ENCODE results near the gene POMC.
A peak's percentile ranks its signal among the peaks of the same experiment; 100 is the strongest.
"Not testable (repeated sequence)": the region's sequence is repeated elsewhere in the genome, so short reads cannot be mapped to it uniquely, and the experiment has no call there.

POMC gene

DNA sequence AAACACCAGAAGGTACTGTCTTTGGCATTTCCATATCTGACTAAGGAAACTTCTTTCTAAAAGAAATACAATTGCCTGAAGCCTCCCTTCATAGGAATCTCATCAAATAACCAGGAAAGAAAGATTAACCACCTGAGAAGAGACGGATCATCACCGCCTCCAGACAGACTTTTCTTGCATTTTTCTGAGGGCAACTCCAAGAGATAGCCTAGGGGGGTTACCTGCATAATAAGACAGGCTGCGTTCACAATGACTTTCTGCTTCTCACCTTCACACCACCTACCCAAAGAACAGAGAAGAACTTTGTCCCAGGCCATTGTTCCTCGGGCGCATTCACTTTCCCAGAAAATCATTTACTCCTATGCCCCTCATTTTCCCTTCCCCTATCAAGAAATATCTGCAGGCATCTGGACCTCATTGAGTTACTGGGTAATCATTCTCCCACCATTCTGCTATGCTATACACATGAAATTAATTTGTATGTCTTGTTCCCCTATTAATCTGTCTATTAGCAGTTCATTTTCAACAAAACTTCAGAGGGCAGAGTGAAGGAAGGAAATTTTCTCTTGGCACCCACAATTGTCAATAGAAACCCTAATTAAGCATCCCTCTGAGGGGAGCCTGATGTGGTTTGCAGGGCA is 8.3 kb upstream of the POMC start:
- no peak for DNase-seq (ENCODE audit: low read depth)

DNA sequence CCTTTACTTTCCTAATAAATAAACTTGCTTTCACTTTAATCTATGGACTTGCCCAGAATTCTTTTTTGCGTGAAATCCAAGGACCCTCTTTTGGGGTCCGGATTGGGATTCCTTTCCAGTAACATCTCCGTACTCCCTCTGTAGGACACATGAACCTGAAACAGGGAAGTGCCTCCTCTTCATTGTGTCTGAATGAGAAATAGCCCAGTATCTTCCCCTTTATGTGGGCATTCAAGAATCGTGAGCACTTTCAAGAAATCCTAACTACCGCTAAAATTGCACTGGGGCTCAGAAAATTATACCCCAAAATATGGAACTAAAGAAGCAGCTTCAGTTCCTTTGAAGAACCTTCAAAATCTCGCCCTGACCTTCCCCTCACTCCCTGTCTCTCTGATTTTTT is 7.8 kb upstream of the POMC start:
- no peak for DNase-seq (ENCODE audit: low read depth)

DNA sequence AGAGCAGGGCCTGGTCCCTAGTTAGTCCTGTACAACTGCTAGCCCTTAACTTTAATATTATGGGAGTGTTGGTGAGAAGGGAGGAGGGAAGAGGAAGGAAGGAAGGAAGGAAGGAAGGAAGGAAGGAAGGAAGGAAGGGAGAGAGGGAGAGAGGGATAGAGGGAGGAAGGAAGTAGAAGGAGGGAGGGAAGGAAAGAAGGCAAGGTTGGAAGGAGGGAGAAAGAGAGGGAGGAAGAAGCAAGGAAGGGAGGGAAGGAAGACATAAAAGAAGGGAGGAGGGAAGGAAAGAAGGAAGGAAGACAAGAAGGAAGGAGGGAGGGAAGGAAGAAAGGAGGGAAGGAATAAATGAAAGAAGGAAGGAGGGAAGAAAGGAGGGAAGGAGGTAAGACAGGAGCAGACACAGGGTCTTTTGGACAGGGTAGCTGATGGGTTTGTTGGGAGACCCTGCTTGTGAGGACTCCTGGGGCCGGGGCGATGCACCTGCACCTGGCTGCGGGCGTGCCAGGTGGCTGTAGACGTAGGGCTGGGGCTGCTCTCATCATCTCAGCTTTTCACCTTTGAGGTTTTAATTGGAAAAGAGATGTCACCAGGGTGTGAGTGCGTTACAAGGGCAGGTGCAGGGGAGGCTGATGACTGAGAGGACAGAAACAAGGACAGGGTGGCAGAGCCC is 5.9 kb upstream of the POMC start:
- DNase-seq (ENCODE audit: low read depth): no peak

DNA sequence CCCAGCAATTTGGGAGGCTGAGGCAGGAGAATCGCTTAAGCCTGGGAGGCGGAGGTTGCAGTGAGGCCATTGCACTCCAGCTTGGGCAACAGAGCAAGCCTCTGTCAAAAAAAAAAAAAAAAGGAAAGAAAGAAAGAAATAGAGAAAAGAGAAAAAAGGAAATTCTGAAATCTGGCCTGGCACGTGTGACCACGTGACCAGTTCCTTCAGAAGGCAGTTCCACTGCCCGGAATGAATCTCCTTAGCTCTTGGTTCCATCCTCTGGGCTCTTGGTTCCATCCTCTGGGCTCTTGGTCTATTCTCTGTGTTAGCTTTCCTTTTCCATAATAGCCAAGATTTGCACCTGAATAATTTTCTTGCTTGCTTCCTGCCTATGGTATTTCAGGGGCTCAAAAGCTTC is 5.3 kb upstream of the POMC start:
- DNase-seq (ENCODE audit: low read depth): no peak

DNA sequence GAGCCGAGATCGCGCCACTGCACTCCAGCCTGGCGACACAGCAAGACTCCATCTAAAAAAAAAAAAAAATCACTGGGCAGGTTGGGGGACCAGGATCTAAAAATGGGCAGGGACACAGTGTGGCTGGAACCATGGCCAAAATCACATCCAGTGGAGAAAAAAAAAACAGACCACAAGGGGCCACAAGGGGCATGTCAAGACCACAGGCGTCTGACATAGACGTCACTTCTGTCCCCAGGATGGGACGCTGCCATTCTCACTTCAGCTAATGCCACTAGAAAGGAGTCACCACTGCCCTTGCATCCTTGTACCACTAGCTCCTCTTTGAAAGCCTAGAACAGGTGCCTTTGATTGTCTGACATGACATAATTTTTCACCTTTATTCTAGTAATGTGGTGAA is 2.5 kb upstream of the POMC start:
- no peak for DNase-seq (ENCODE audit: low read depth)

DNA sequence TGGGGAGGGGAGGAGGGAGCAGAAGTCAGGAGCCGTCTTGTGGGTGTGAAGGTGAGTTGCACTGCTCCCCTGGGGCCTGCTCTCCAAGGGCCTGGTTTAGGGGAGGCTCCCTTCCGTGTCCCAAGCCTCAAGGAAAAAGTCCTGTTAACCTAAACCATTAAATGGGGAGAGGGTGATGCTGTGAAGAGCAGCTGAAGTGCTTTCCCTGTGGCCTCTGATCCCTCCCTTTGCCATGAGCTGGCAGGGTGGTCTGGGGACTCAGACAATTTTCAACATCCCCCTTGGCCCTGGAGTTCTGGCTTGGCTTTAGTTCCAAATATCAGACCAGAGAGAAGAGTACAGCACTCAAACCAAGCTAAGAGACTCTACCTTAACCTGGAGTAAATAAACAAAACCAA is 692 bp upstream of the POMC start:
- no peak for DNase-seq (ENCODE audit: low read depth)

DNA sequence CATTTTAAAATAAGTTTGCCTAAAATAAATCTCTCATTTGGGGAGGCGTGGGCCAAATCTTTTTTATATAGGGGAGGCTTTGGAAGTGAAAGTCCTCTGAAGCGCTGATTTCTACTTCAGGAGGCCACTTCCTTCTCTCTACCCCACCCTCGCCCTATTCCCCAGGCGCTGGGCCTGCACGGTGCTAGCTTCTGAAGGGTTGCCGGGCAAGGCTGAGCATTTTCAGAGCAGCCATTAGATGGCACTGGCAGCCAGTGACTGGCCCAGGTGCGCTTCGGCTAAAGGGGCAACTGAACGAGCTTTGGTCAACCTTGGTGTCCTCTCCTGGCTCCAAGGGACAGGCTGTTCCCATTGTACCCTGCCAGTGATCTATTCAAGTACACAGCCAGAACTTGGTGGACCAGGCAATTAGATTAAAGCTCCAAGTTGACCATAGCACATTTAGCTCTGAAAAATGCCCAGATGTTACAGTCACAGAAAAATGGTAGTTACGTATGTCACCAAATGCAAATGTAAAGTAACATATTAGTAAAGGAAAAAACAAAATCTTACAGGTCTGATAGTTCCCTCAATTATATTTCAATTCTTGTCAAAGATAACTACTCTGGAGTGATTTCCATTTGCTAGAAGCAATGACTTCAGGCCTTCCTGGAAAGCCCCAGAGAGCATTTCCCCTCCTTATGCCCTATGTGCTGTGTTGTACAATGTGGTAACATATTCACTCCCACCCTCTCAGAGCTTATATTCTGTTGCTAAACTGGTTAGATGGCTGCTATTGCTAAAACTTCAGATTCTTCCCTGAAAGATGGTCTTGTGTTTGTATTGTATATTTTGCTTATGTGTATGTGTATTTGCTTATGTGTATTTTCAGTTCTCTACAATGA is 2.1 kb downstream of the POMC start:
- peak; percentile 17 for DNase-seq (ENCODE audit: low read depth)

DNA sequence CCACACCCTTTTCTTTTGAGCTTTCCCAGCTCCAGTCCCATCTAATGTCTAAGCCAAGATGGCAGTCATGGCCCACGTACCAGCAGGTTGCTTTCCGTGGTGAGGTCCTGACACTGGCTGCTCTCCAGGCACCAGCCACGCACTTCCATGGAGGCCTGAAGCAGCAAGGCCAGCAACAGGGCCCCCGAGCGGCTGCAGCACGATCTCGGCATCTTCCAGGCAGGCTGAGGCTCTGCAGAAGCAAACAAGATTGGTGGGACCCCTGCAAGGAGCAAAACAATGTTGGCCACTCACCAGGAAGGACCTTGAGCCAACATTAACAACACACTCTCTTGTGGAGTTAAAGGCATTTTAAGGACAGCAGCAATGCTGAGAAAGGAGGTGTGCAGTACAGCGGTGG is 3.8 kb downstream of the POMC start:
- DNase-seq (ENCODE audit: low read depth): no peak

DNA sequence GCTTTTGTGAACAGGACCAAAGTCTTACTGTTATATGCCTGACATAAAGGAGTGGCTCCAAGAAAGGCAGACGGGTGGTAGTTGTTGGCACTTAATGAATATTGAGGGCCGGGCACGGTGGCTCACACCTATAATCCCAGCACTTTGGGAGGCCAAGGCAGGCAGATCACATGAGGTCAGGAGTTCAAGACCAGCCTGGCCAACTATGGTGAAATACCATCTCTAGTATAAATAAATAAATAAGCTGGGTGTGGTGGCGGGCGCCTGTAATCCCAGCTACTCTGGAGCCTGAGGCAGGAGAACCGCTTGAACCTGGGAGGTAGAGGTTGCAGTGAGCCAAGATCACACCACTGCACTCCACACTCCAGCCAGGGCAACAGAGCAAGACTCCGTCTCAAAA is 6.3 kb downstream of the POMC start:
- not testable (repeated sequence) for DNase-seq (ENCODE audit: low read depth)

DNA sequence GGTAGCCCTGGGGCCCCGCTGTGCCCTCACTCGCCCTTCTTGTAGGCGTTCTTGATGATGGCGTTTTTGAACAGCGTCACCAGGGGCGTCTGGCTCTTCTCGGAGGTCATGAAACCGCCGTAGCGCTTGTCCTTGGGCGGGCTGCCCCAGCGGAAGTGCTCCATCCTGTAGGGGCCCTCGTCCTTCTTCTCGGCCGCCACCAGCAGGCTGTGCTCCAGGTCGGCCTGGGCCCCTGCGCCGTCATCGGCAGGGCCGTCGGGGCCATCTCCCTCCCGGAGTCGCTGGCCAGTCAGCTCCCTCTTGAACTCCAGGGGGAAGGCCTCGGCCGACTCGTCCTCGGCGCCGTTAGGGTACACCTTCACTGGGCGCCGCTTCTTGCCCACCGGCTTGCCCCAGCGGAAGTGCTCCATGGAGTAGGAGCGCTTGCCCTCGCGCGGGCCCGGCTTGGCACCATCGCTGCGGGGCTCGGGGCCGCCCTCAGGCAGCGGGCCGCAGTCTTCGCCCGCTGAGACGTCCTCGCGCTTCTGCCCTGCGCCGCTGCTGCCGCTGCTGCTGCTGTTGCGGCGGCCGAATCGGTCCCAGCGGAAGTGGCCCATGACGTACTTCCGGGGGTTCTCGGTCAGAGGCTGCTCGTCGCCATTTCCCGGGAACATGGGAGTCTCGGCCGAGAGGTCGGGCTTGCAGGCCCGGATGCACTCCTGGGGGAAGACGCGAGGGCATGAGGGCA is 7.2 kb downstream of the POMC start:
- DNase-seq (ENCODE audit: low read depth): peak; percentile 68

DNA sequence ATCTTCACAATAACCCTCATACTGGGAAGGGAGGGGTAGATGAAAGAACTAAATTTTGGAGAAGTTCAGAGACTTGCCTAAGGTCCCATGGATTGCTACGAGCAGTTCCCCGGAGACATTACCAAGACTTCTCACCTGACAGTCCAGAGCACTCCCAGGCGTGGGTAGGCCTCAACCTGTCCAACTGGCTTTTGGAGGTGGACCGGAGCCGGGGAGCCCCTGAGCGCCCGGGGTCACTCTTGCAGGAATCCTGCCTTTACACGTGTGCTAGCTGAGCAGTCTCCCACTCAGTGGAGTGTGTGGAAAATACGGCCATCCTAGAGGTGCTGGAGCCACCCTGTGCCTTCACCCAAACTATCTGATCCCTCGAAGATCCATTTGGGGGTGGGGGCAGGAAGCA is 8.0 kb downstream of the POMC start:
- DNase-seq (ENCODE audit: low read depth): no peak

DNA sequence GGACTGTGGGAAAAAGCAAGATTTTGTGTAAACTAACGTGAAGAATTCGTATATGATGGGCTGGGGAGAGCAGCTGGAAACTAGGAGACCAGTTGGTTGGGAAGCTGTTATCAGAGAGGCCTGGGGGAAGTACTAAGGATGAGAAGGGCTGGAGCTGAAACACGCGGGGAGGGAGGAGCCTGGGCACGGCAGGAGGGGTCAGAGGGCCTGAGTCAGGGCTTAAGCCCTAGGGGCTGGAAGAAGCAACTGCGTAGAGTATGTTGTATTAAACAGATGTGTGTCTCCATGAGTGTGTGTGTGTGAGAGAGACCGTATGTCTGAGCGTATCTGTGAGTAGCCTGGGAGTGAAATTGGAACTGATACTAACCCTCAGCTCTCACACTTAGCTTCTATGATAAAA is 8.4 kb downstream of the POMC start:
- DNase-seq (ENCODE audit: low read depth): no peak

DNA sequence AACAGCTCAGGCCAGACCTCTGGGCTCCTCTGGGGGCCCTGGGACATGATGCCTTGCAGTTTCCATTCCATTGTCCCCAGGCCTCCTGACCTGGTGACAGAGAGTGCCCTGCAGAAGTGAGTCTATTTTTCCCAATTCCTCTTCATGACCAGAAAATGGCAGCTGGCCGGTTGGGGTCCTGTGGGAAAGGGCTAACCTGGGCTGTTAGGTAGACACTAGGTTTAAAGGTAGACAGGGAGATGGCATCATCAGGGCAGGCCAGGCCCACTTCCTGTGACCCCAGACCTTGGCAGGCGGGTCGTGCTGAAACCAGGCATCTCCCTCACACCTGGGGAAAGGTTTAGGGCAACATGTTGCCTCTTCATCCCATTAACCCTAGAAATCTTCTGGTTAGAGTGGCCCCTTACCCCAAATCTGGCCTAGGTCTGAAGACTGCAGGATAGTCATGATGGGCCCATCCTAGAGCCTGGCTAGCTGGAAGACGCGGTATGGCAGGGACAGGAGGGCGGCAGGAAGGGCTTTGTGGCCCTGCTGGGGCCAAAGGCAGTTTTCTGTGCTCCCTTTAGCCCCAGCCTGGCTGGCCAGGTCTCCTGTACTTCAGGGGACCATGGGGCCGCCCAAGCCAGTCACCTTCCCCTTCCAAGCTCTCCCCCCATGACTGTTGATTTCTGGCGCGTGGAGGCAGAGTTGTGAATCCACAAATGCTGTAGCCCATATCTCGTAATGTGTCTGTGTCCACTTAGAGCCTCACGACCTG is 10.1 kb downstream of the POMC start:
- DNase-seq (ENCODE audit: low read depth): no peak

DNA sequence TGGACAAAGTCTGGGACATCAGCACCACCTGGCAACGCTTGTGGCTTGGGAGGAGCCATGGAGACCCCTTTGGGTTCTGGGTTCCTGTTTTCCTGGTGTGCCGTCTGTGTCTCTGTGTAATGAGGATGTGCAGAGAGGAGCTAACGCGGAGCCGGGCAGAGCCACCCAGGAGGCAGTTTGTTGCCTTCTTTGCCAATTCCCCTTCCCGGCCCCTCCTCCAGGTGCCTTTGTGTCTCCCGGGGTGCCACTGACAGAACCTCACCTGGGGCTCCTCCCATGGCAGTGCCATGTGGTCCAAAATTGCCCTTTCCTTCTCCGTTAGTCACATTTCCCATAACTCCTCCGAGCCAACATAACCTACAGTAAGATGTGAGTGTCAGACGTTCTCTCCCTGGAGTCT is 13.0 kb downstream of the POMC start:
- no peak for DNase-seq (ENCODE audit: low read depth)

DNA sequence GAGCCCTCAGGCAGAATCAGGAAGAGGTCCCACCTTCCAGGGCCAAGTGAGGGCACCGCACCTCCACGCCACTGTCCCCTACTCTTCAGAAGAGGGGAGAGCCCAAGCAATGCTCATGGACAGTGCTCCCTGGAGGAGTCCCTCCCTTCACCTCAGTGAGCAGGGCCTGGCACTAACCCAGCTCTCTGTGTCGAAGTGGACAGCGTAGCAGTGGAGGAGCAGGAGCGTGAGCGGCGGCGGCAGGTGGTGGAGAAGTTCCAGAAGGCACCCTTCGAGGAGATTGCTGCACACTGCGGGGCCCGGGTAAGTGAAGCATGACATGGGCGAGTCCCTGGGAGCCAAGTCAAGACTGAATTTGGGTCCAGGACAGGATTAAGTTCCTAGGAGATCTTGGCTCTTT is 16.7 kb downstream of the POMC start:
- no peak for DNase-seq (ENCODE audit: low read depth)

DNA sequence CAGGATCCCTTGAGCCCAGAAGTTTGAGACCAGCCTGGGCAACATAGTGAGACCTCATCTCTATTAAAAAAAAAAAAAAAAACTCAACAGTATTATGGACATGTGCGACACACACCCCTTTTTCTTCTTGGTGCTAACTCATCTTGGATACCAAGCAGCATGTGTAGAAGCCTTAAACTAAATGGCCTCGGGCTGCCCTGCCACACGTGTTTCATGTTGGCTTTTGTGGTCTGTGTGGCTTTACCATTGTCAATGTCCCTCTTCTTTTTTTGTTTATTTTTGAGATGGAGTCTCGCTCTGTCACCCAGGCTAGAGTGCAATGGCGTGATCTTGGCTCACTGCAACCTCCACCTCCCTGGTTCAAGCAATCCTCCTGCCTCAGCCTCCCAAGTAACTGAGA is 17.4 kb downstream of the POMC start:
- DNase-seq (ENCODE audit: low read depth): not testable (repeated sequence)

DNA sequence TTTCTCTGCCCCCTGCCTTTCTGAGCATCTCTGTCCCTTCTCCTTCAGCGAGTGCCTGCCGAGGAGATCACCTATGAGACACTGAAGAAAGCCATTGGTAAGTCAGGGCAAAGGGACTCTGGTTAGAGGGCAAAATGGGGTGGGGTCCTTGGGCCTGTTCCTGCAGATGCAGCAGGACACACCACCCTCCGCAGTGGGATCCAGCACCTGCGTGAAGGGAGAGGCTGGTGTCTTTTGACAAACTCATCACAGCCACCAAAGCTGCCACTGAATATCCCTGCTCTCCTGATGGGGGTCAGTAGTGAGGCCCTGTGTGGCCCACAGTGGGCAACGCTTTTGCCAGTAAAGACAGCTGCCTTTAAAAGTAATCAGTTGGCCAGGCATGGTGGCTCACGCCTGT is 18.7 kb downstream of the POMC start:
- DNase-seq (ENCODE audit: low read depth): no peak

DNA sequence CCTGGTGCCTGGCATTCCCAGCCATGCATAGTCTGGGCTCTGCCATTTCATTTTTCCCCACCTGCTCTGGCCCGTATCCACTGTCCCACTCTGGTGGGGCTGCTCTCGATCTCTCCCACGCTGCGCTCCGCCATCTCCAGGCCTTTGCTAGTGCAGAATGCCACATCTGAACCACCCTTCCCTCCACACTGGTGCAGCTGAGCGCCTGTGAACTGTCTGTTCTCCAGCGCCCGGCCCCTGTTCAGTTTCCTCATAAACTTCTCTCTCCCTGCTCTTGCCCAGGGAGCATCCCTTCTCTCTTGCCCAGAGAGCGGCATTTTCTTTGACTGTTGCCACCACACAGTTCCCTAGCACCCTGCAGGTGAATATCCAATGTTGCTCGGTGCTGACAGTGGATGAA is 21.5 kb downstream of the POMC start:
- no peak for DNase-seq (ENCODE audit: low read depth)

DNA sequence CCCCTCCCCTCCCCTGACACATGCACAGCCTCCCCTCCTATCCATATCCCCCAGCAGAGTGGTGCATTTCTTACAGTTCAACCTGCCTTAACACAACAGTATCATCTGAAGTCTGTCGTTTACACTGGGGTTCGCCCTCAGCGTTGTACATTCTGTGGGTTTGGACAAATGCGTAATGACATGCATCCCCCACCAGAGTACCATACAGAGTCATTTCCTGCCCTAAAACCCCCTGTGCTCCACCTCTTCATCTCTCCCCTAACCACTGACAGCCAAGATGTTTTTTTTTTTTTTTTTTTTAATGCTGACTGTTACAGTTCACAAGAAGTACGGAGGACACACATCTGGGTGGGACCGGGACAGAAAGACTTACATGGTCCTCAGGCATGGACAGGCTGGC is 22.6 kb downstream of the POMC start:
- no peak for DNase-seq (ENCODE audit: low read depth)

DNA sequence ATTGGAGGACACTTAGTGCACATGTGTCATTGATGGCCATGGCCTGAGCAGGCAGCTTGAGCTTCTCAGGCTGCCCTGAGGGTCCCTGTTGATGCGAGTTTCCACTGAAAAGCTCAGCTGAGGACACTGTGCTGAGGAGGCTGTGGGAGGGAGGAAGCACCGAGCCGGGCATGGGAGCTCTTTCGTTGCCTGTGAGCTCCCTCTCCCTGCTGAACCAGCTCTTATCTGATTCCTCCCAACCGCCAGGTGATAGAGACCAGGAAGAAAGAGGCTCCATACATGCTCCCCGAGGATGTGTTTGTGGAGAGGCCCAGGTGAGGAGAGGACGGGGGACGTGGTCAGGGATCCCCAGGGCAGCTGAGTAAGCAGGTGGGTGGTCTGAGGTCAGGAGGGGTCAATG is 27.3 kb downstream of the POMC start:
- DNase-seq (ENCODE audit: low read depth): no peak

DNA sequence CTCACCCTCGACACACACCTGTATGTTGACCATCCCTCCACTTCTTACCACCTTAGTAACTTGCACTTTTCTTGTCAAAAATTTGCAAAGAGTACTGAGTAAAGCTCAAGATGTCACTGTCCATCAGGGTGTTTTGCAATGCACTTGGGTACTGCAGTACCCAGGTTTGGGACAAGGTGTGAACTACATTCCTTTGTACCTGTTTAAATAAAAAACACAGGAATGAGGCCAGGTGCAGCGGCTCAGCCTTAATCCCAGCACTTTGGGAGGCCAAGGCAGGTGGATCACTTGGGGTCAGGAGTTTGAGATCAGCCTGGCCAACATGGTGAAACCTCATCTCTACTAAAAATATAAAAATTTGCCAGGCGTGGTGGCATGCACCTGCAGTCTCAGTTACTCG is 27.8 kb downstream of the POMC start:
- DNase-seq (ENCODE audit: low read depth): not testable (repeated sequence)

DNA sequence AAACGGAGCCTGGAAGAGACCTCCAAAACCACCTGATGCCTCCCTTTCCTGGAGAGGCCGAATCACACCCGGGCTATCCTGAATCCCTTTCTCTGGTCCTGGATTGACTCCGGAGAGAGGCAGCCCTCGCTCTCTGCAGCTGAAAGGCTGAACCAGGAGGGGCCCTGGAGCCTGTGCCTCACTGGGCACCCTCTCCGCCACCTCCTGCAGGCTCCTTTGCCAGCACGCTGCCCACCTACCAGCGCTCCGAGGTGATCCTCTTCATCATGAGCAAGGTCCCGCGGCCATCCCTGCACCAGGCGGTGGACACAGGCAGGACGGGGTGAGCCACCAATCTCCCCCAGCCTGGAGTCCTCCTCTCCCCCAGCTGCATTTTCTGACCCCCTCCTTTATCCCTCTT is 35.7 kb downstream of the POMC start:
- DNase-seq (ENCODE audit: low read depth): no peak
